Stimulated activated naive B cell treated with anti-CD40 and anti-IgM and Interleukin-4, amounts not matched to agents 10 μg/mL and 1 μg/mL and 100 μg/mL, for 72 hours (primary cell): ENCODE results near the gene OPCML.

ENCODE experiments used
- ATAC-seq, 2 donors: fragments of 150-1000 bp; cut with Tn5 transposase; replicated peaks; 2 replicates each; pipeline ENCODE4 v1.10.0; 2021; ENCODE audit warnings: moderate library complexity in 1 of 2
- DNase-seq: peaks from one replicate; pipeline ENCODE4 v3.0.0; 2021
- H3K27ac Mint-ChIP-seq: one replicate; pipeline ENCODE4 v1.8.0; 2022; ENCODE audit warnings: mild to moderate bottlenecking, mixed read lengths
- H3K27me3 Mint-ChIP-seq, 2 donors: one replicate each; pipeline ENCODE4 v1.8.0; 2022; ENCODE audit warnings: mixed read lengths in 2 of 2
- H3K36me3 Mint-ChIP-seq, 2 donors: one replicate each; pipeline ENCODE4 v1.8.0; 2022; ENCODE audit warnings: mixed read lengths in 2 of 2, mild to moderate bottlenecking in 1 of 2
- H3K4me1 Mint-ChIP-seq, 2 donors: one replicate each; pipeline ENCODE4 v1.8.0; 2022; ENCODE audit warnings: mixed read lengths in 2 of 2, mild to moderate bottlenecking in 1 of 2
- H3K4me3 Mint-ChIP-seq, 2 donors: one replicate each; pipeline ENCODE4 v1.8.0; 2022; ENCODE audit warnings: mild to moderate bottlenecking in 2 of 2, mixed read lengths in 2 of 2, moderate library complexity in 1 of 2
- H3K9me3 Mint-ChIP-seq, 2 donors: one replicate each; pipeline ENCODE4 v1.8.0; 2022; ENCODE audit warnings: mixed read lengths in 2 of 2, mild to moderate bottlenecking in 1 of 2

Gene OPCML

DNA sequence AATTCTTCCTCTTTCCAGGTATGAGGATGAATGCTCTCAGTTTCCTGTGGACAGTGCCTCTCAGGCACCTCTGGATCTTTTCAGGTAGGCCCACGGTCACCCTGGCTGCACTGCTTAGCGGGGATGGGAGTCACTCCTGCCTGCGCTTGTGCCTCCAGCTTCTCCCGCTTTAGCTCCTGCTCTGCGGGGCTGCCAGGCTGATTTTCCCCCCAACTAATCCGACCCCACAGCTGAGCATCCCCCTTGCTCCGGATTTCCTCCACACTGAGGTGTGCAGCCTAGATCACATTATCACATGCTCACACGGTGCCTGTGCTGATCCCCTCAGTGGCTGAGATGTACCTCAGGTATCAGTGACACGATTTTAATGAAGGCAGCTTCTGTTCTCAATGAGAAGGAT, 879.1 kb downstream of the OPCML start:
- DNase-seq (no peak), ATAC-seq (no peak)
- Mint-ChIP-seq H3K27ac (no peak overlapping the region), H3K9me3 (peaks cover 2 to 5% of the 10 kb centered on the region in 2 donors), H3K4me3 (no peak overlapping the region), H3K36me3 (no peaks in the 10 kb centered on the region), H3K4me1 (no peaks in the 10 kb centered on the region), H3K27me3 (no peaks in the 10 kb centered on the region)

DNA sequence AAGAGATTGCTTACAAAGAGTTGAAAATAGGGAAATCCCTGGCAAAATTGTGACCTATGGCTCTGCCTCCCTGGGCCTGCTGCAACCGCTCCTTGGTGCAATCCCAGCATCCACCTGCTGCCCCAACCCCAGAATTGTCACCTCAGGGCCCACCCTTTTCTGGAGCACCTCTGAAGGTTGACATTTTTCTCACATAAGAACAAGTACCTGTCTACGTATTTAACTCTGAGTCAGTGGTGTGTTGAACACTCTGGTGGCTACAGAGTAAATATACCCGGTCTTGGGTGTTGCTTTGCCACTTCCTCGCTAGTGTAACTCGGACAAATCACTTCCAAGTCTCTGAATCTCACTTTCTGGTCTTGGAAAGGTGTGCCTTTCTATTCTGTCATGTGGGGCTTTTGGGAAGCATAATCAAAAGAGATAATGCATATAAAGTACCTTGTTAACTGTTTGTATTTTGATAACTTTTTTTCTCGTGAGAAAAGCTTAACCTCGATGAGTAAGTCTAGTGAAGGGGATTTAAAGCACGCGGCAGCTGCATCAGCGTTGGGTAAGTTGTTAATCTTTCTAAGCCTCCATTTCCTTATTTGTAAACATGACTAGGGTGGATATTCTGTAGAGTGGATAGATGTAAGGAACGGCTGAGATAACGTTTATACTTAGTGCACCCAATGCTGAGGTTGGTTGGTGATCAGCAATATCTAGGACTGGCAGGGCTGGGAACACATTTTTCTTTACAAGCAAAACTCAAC, 881.2 kb downstream of the OPCML start:
- Mint-ChIP-seq H3K4me1 (no peaks in the 10 kb centered on the region), H3K9me3 (peaks cover 0 to 5% of the 10 kb centered on the region in 2 donors), H3K27ac (no peak overlapping the region), H3K27me3 (no peaks in the 10 kb centered on the region), H3K4me3 (no peak overlapping the region), H3K36me3 (no peaks in the 10 kb centered on the region)
- ATAC-seq (no peak), DNase-seq (no peak)

DNA sequence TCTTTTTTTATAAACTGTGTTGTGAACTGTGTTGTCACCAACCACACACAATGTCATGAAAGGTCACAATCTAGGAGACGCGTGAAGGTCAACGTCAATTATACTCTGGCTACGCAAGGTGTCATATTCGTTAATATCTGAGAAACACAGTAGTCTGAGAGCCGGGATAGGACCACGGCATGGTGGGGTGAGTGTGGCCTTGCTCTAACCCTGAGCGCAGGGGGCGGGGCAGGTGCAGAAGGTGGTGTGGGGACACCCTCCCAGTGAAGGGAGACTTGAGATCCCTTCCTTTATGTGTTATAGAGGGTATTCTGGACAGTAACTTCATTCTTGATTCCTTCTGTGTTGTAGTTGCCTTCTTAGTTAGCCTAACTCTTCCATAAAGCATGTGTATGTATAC, 883.0 kb downstream of the OPCML start:
- DNase-seq (no peak), ATAC-seq (no peak)
- H3K36me3 Mint-ChIP-seq, result no peaks in the 10 kb centered on the region
- H3K9me3 Mint-ChIP-seq, result peaks cover 0 to 3% of the 10 kb centered on the region in 2 donors
- H3K27me3 Mint-ChIP-seq, result no peaks in the 10 kb centered on the region
- no peaks in the 10 kb centered on the region for H3K4me1 Mint-ChIP-seq
- no peak overlapping the region for H3K4me3 Mint-ChIP-seq
- no peak overlapping the region for H3K27ac Mint-ChIP-seq

DNA sequence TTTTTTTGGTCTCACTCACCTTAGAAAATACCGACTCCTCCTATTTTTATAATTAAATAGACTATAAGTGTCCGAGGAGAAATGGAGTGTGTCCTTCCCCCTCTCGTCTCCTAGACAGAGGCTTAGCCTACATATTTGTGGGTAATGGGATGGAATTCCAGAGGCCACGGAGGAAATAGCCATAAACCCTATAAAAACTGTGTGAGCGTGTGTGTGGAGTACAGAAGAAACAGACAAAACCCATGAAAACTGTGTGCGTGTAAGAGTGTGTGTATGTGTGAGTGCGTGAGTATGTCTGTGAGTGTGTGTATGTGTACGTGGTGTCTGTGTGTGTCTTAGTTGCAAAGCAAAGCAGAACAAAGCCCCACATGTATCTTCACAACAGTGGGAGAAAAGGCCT, 883.5 kb downstream of the OPCML start:
- Mint-ChIP-seq H3K9me3 (peaks cover 0 to 3% of the 10 kb centered on the region in 2 donors), H3K4me3 (no peak overlapping the region), H3K27me3 (no peaks in the 10 kb centered on the region), H3K27ac (no peak overlapping the region), H3K36me3 (no peaks in the 10 kb centered on the region), H3K4me1 (no peaks in the 10 kb centered on the region)
- ATAC-seq (no peak), DNase-seq (no peak)

DNA sequence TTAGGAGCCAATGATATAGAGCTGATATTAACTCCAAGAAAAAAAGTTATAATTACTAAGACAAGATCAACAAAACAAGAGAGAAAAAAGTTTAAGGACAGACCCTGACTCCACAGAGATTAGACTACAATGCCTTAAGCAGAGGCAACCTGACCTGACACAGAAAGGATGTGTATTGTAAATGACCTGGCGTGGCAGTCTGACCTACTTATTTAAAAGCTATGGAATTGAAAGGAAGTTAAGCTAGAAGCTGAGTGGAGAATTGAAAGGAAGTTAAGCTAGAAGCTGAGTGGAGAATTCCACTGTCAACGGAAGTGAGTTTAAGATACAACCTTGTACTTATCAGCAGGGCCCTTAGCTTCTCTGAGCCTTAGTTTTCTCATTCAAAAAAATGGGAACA, 885.4 kb downstream of the OPCML start:
- DNase-seq (no peak), ATAC-seq (no peak)
- Mint-ChIP-seq H3K27me3 (no peaks in the 10 kb centered on the region), H3K36me3 (no peaks in the 10 kb centered on the region), H3K4me3 (no peak overlapping the region), H3K27ac (no peak overlapping the region), H3K4me1 (no peaks in the 10 kb centered on the region), H3K9me3 (peaks cover 0 to 3% of the 10 kb centered on the region in 2 donors)

DNA sequence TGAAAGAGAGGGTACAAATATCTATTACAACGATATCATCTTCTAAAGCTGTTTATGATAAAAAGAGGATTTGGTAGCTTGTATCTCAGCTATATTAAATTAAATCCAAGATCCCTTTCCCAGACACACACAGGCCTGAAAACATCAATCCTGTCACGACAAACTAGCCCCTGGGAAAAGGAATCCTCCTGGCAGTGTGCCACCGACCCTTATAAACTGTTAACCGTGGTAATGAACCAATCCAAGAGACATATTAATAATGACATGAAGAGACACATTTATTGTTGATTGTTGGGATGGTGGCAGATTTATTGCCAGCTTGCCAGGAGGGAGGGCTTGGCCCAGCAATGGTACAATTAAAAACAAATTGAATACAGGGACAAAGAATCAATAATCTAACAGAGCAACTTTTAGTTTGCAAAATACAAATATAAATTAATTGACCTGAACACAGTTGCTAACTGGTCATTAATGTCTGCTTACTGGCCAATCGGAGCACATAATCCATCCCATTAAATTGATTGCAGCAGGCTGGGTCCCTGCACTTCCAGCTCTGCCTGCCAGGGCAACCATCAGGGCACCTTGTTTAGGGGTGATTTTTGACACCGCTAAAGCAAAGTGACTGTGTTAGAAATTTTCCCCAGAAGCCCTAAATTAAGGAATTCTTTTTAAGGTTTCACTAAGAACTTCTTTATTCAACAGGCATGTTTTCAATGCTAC, 887.6 kb downstream of the OPCML start:
- Mint-ChIP-seq H3K27me3 (no peaks in the 10 kb centered on the region), H3K9me3 (peaks cover 0 to 3% of the 10 kb centered on the region in 2 donors), H3K27ac (no peak overlapping the region), H3K36me3 (no peaks in the 10 kb centered on the region), H3K4me3 (no peak overlapping the region), H3K4me1 (no peaks in the 10 kb centered on the region)
- no peak for ATAC-seq
- no peak for DNase-seq

DNA sequence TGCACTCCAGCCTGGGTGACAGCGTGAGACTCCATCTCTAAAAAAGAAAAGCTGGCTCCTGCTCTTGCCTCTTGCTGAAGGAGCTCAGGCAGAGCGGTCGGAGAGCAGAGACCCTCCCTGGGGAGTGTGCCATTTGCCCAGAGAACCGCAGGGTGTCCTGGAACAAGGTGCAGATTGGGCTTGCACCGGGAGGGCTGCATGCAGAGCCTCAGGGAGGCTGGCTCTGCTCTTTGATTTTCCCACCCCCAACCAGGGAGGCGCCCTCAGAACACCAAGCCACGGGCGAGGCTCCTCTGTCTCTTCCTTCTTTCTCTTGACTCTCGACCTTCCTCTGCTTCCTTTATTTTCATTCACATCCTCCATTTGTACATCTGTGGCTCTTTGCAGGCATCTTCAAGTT, 889.1 kb downstream of the OPCML start:
- Mint-ChIP-seq H3K4me3 (no peak overlapping the region), H3K27me3 (no peaks in the 10 kb centered on the region), H3K36me3 (no peaks in the 10 kb centered on the region), H3K9me3 (peaks cover 0 to 3% of the 10 kb centered on the region in 2 donors), H3K4me1 (no peaks in the 10 kb centered on the region), H3K27ac (no peak overlapping the region)
- DNase-seq (no peak), ATAC-seq (no peak)

DNA sequence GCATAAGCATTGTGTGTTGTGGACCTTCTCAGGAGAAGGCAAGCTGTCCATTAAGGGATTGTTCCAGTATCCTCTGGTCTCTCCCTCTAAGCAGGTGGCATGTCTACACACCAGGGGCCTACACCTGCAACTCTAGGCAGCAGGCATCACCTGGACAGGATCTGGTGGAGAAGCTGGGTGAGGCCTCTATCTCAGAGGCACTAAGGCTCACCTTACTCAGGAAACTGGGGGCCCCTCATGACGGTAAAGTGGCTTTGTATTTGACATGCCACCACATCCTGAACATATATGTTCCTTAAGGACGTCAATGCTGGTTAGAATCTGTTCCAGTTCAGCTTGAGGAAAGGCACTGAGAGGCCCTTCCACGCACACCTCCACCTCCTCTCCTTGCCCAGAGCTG, 891.3 kb downstream of the OPCML start:
- H3K4me3 Mint-ChIP-seq, result no peak overlapping the region
- H3K9me3 Mint-ChIP-seq, result peaks cover 0 to 3% of the 10 kb centered on the region in 2 donors
- no peak for DNase-seq
- H3K36me3 Mint-ChIP-seq, result no peaks in the 10 kb centered on the region
- no peaks in the 10 kb centered on the region for H3K4me1 Mint-ChIP-seq
- H3K27ac Mint-ChIP-seq, result no peak overlapping the region
- H3K27me3 Mint-ChIP-seq, result no peaks in the 10 kb centered on the region
- no peak for ATAC-seq

DNA sequence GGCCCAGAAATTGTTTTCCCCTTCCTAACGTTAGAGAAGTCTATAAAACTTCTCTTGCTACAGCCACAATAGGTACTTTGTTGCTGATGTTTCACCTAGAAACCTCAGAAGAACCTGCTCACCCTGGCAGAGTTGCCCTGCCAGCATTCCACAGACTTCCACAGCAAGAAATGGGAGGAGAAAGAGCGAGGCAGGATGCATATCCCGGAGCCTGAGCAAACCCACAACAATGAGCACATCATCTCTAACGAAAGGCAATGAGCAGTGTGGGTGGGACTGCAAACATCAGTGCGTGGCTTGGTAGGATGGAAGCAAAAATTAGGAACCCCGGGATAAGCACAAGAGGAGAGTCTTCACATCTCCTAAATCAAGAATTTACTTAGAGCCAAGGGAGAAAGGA, 892.3 kb downstream of the OPCML start:
- no peaks in the 10 kb centered on the region for H3K9me3 Mint-ChIP-seq
- no peak overlapping the region for H3K27ac Mint-ChIP-seq
- H3K36me3 Mint-ChIP-seq, result no peaks in the 10 kb centered on the region
- no peaks in the 10 kb centered on the region for H3K4me1 Mint-ChIP-seq
- H3K27me3 Mint-ChIP-seq, result no peaks in the 10 kb centered on the region
- ATAC-seq (no peak), DNase-seq (no peak)
- no peak overlapping the region for H3K4me3 Mint-ChIP-seq

DNA sequence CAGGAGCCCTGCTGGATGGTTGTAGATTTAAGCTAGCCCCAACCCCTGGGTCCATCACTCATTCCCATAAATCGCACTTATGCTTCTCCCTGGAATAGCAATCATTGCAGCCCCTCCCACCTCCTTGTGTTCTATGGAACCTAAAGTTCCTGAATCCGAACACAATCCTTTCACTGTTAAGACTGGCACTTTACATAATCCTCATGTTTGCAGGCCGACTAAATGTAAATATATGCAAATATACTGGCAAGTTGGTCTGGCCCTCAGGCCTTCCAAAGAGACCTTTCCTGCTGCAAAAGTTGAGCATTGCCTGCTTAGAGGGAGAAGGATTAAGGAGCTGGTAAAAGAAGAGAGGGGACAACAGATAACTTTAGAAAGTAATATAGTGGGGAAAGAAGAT, 892.9 kb downstream of the OPCML start:
- no peaks in the 10 kb centered on the region for H3K9me3 Mint-ChIP-seq
- H3K4me1 Mint-ChIP-seq, result no peaks in the 10 kb centered on the region
- no peak overlapping the region for H3K4me3 Mint-ChIP-seq
- ATAC-seq (no peak), DNase-seq (no peak)
- H3K27ac Mint-ChIP-seq, result no peak overlapping the region
- no peaks in the 10 kb centered on the region for H3K36me3 Mint-ChIP-seq
- no peaks in the 10 kb centered on the region for H3K27me3 Mint-ChIP-seq

DNA sequence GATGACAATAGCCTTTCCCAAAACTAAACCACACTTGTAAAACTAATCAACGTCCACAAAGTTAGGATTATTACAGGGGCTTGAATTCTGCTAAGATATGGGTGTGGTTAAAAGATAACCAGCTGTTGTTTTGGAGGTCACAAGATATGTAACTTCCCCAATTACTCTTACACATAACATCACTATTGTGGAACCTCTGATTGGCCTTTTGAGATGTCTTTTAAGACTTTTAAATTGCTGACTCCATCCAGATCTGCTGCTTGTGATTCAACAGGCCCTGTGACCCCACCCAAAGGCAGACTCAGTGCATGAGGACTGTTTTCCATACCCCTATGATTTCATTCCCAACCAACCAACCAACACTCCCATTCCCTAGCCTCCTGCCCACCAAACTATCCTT, 893.9 kb downstream of the OPCML start:
- H3K27ac Mint-ChIP-seq, result no peak overlapping the region
- ATAC-seq, result no peak
- no peaks in the 10 kb centered on the region for H3K4me1 Mint-ChIP-seq
- H3K4me3 Mint-ChIP-seq, result no peak overlapping the region
- H3K36me3 Mint-ChIP-seq, result no peaks in the 10 kb centered on the region
- H3K9me3 Mint-ChIP-seq, result no peaks in the 10 kb centered on the region
- no peak for DNase-seq
- H3K27me3 Mint-ChIP-seq, result no peaks in the 10 kb centered on the region

DNA sequence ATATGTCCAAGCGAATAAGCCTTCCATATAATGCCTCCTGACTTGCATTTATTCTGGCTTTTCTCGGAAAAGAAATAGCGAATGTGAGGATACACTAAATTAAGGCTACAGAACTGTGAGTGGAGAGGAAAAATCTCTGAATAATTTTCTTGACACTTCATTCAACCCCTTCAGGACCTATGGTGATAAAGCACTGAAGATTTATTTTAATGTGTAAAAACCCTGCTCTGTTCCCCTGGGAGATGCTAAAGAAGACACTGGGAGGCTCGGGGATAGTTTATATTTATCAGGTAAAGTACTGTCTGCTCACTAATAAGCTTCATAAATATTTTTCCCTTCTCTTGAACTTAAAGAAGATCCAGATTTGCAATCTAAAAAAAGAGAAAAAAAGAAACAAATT, 895.8 kb downstream of the OPCML start:
- H3K27ac Mint-ChIP-seq, result no peak overlapping the region
- no peaks in the 10 kb centered on the region for H3K4me1 Mint-ChIP-seq
- no peak overlapping the region for H3K4me3 Mint-ChIP-seq
- DNase-seq (no peak), ATAC-seq (no peak)
- no peaks in the 10 kb centered on the region for H3K36me3 Mint-ChIP-seq
- peaks cover 0 to 1% of the 10 kb centered on the region in 2 donors for H3K9me3 Mint-ChIP-seq
- H3K27me3 Mint-ChIP-seq, result no peaks in the 10 kb centered on the region

DNA sequence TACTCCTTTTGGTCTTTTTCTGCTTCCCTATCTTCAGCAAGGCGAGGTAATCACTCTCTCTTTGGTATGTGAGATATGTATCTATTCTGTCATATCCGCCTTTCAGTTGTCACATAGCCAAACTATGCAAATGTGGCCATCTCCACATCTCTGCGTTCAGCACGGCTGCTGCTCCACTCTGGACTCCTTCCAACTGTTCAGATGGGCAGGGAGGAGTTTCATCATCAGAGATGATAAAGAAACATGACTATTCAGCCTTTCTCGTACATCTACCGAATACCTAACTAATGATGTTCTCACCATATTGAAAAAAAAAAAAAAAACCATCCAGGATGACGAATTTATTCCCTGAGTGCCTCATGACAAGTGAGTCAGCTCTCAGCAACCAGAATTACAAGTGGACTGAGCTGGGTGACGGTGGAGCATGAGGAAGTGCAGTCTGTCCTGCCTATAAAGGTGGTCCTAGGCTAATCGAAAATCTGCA, 899.6 kb downstream of the OPCML start:
- Mint-ChIP-seq H3K27me3 (no peaks in the 10 kb centered on the region), H3K4me1 (no peaks in the 10 kb centered on the region), H3K4me3 (no peak overlapping the region), H3K27ac (no peak overlapping the region), H3K9me3 (peaks cover 0 to 1% of the 10 kb centered on the region in 2 donors), H3K36me3 (no peaks in the 10 kb centered on the region)
- DNase-seq, result no peak
- ATAC-seq, result no peak

DNA sequence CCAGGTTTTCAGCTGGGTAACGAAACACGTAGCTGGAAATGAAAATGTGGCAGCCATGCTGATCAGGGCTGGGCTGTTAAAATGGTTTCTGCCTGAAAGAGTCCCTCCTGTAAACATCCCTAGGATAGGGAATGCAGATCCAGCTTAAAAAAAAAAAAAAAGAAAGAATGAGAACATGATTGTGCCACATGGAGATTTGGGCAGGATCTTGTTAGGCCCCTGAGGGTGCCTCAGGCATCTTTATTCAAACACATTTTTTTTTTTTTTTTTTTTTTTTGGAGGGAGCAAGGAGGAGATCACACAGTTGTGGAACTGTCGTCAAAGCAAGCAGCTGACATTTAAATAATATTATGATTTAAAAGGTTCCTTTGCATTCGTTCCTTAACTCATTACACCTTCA, 900.3 kb downstream of the OPCML start:
- Mint-ChIP-seq H3K9me3 (peaks cover 0 to 1% of the 10 kb centered on the region in 2 donors), H3K27ac (no peak overlapping the region), H3K36me3 (no peaks in the 10 kb centered on the region), H3K4me1 (no peaks in the 10 kb centered on the region), H3K4me3 (no peak overlapping the region), H3K27me3 (no peaks in the 10 kb centered on the region)
- DNase-seq (no peak), ATAC-seq (no peak)

DNA sequence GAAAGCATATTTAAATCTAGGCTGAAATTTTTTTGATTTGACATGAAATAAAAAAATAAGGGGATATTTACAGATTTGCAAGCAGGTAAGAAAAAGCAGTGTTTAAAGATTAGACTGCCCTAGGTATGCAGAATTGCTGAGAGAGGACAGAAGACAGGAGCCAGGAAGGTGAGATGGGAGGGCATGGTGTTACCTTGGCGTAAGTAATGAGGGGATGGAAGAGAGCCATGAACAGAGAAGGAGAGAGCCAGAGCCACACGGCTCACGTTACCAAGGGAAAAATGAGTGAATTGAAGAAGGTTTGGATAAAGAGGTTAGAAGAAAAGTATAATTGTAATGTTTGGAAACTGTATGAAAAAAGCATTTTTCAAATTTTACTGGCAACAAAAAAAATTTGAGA, 904.3 kb downstream of the OPCML start:
- Mint-ChIP-seq H3K4me1 (no peaks in the 10 kb centered on the region), H3K36me3 (no peaks in the 10 kb centered on the region), H3K27ac (no peak overlapping the region), H3K4me3 (no peak overlapping the region), H3K9me3 (peaks cover 0 to 4% of the 10 kb centered on the region in 2 donors), H3K27me3 (no peaks in the 10 kb centered on the region)
- ATAC-seq (no peak), DNase-seq (no peak)
